Measurements from ENCODE around the gene FAM210B.

- no peak for TF ChIP-seq EZH2phosphoT487 (IDR thresholded peaks at IDR 0.05; ENCODE audit: borderline replicate concordance, low read length)
- peak; percentile 82 for TF ChIP-seq CTCF (IDR thresholded peaks at IDR 0.05; ENCODE audit: low read depth, low read length, poor library complexity, severe bottlenecking)
Observed at GRCh38 chr20:56400001-56400640, 41.3 kb downstream of the FAM210B start.
